ENCODE measurements around the gene MISP. TPM values are rescaled to one million over a fixed set of nuclear protein-coding genes. Genes with fewer than 3 reads are reported as not detected.

Gene MISP
- total and polyA plus RNA-seq, 2 donors (not counting 1 experiment from before 2014, with no cell fraction given): not detected

GRCh38 chr19:810883-811489, 60.1 kb downstream of the MISP start:
- Histone ChIP-seq H3K9me3 (ENCODE audit: control extremely low read depth in 1 of 3, control insufficient read depth in 2 of 3, insufficient read depth in 1 of 3, low read length in 2 of 3) (peaks cover 0 to 3% (median 0%) of the 10 kb centered on the region in 3 donors), H3K27ac (ENCODE audit: low read length in 2 of 2) (no peak overlapping the region), H3K9ac (ENCODE audit: low read length) (no peak overlapping the region), H3K36me3 (replicated peaks in 1 of 2; ENCODE audit: control extremely low read depth in 1 of 2, control insufficient read depth in 1 of 2, extremely low read depth in 1 of 2, insufficient read depth in 2 of 2, low read length in 1 of 2) (peaks cover 6 to 61% of the 10 kb centered on the region in 2 experiments), H3K4me1 (ENCODE audit: control insufficient read depth in 2 of 2, insufficient read depth in 2 of 2, low read length in 2 of 2) (no peaks in the 10 kb centered on the region), H2AFZ (ENCODE audit: insufficient read depth, low read depth, low read length, poor library complexity, severe bottlenecking) (no peak overlapping the region), H3K4me2 (replicated peaks; ENCODE audit: low read depth, low read length, poor library complexity, severe bottlenecking) (no peak overlapping the region), H3K27me3 (replicated peaks in 1 of 4; ENCODE audit: control extremely low read depth in 1 of 4, control insufficient read depth in 3 of 4, insufficient read depth in 4 of 4, low read length in 3 of 4) (no peaks in the 10 kb centered on the region), H3K4me3 (ENCODE audit: control extremely low read depth in 1 of 5, extremely low read depth in 1 of 5, insufficient read depth in 1 of 5, low read depth in 2 of 5, low read length in 4 of 5) (no peak overlapping the region), H3K79me2 (ENCODE audit: control insufficient read depth, insufficient read depth, low read length) (peaks cover 22% of the 10 kb centered on the region), H4K20me1 (ENCODE audit: control insufficient read depth, insufficient read depth, low read length, poor library complexity, severe bottlenecking) (peaks cover 66% of the 10 kb centered on the region)
- TF ChIP-seq CTCF (IDR thresholded peaks at IDR 0.05): no peak
- no peak for TF ChIP-seq EZH2 (IDR thresholded peaks at IDR 0.05; ENCODE audit: borderline replicate concordance, insufficient read depth, low read depth, low read length, poor library complexity, severe bottlenecking)
- intact Hi-C loops (cut with micrococcal nuclease): no loop called here
- no peak overlapping the region for H3K4me3 Mint-ChIP-seq
- WGBS (ENCODE audit: insufficient coverage): 94% methylated on average over 12 of the region's 25 CpGs
- ATAC-seq (ENCODE audit: low read depth) (no peak), DNase-seq (no peak)
- ChIA-PET CTCF (no interaction called here), POLR2A (interaction anchor here (0.5 kb wide), 1 partner anchor 9 kb away, joined by 7 read pairs; no protein-coding TSS in a partner anchor)
- H3K9me3 Mint-ChIP-seq (ENCODE audit: insufficient read depth): no peaks in the 10 kb centered on the region
- no peaks in the 10 kb centered on the region for H3K27me3 Mint-ChIP-seq
- no peaks in the 10 kb centered on the region for H3K4me1 Mint-ChIP-seq
- no peak overlapping the region for H3K27ac Mint-ChIP-seq

- H3K9me3 ChIP-seq (ENCODE audit: control extremely low read depth in 1 of 3, control insufficient read depth in 2 of 3, insufficient read depth in 1 of 3, low read length in 2 of 3): peaks cover 0 to 3% (median 0%) of the 10 kb centered on the region in 3 donors
- H3K36me3 ChIP-seq (replicated peaks in 1 of 2; ENCODE audit: control extremely low read depth in 1 of 2, control insufficient read depth in 1 of 2, extremely low read depth in 1 of 2, insufficient read depth in 2 of 2, low read length in 1 of 2): peaks cover 6 to 59% of the 10 kb centered on the region in 2 experiments
- H3K27me3 ChIP-seq (replicated peaks in 1 of 4; ENCODE audit: control extremely low read depth in 1 of 4, control insufficient read depth in 3 of 4, insufficient read depth in 4 of 4, low read length in 3 of 4): no peaks in the 10 kb centered on the region
- ATAC-seq (ENCODE audit: low read depth) (no peak), DNase-seq (no peak)
- no peak overlapping the region for H2AFZ ChIP-seq (ENCODE audit: insufficient read depth, low read depth, low read length, poor library complexity, severe bottlenecking)
- H3K79me2 ChIP-seq (ENCODE audit: control insufficient read depth, insufficient read depth, low read length): peaks cover 19% of the 10 kb centered on the region
- ChIA-PET CTCF (no interaction called here), POLR2A (interaction anchor here (0.5 kb wide), 1 partner anchor 10 kb away, joined by 7 read pairs; no protein-coding TSS in a partner anchor)
- H3K4me1 ChIP-seq (ENCODE audit: control insufficient read depth in 2 of 2, insufficient read depth in 2 of 2, low read length in 2 of 2): no peaks in the 10 kb centered on the region
- Mint-ChIP-seq H3K27me3 (no peaks in the 10 kb centered on the region), H3K4me3 (no peak overlapping the region), H3K4me1 (no peaks in the 10 kb centered on the region), H3K9me3 (ENCODE audit: insufficient read depth) (no peaks in the 10 kb centered on the region), H3K27ac (no peak overlapping the region)
- no peak for TF ChIP-seq CTCF (IDR thresholded peaks at IDR 0.05)
- no peak for TF ChIP-seq EZH2 (IDR thresholded peaks at IDR 0.05; ENCODE audit: borderline replicate concordance, insufficient read depth, low read depth, low read length, poor library complexity, severe bottlenecking)
- no peak overlapping the region for H3K4me3 ChIP-seq (ENCODE audit: control extremely low read depth in 1 of 5, extremely low read depth in 1 of 5, insufficient read depth in 1 of 5, low read depth in 2 of 5, low read length in 4 of 5)
- H4K20me1 ChIP-seq (ENCODE audit: control insufficient read depth, insufficient read depth, low read length, poor library complexity, severe bottlenecking): peaks cover 61% of the 10 kb centered on the region
- H3K9ac ChIP-seq (ENCODE audit: low read length): no peak overlapping the region
- H3K27ac ChIP-seq (ENCODE audit: low read length in 2 of 2): no peak overlapping the region
- intact Hi-C loops (cut with micrococcal nuclease): no loop called here
- H3K4me2 ChIP-seq (replicated peaks; ENCODE audit: low read depth, low read length, poor library complexity, severe bottlenecking): no peak overlapping the region
- 94% methylated on average over 15 of the region's 20 CpGs for WGBS (ENCODE audit: insufficient coverage)
Measured at GRCh38 chr19:811506-812048, 60.7 kb downstream of the MISP start.
